ENCODE results near the gene STRBP.
"Not testable (repeated sequence)": the region's sequence is repeated elsewhere in the genome, so short reads cannot be mapped to it uniquely, and the experiment has no call there.

The STRBP gene

GRCh38 chr9:123191260-123191659 lies 77.1 kb downstream of the STRBP start:
- no peak for TF ChIP-seq CTCF (IDR thresholded peaks at IDR 0.05; ENCODE audit: low read depth, low read length, missing control alignments)
- DNase-seq (ENCODE audit: extremely low read depth, low read depth) = no peak
- H3K4me3 ChIP-seq (replicated peaks; ENCODE audit: low read depth, low read length) = no peak overlapping the region

GRCh38 chr9:123187131-123187530 lies 81.3 kb downstream of the STRBP start:
- no peak overlapping the region for H3K4me3 ChIP-seq (replicated peaks; ENCODE audit: low read depth, low read length)
- no peak for TF ChIP-seq CTCF (IDR thresholded peaks at IDR 0.05; ENCODE audit: low read depth, low read length, missing control alignments)

GRCh38 chr9:123186029-123186428 lies 82.4 kb downstream of the STRBP start:
- DNase-seq (ENCODE audit: extremely low read depth, low read depth); H3K4me3 ChIP-seq (replicated peaks; ENCODE audit: low read depth, low read length): not testable (repeated sequence)

More at GRCh38 chr9:123187131-123187530, 81.3 kb downstream of the STRBP start:
- DNase-seq (ENCODE audit: extremely low read depth, low read depth) = no peak

- no peak for TF ChIP-seq CTCF (IDR thresholded peaks at IDR 0.05; ENCODE audit: low read depth, low read length, missing control alignments)
- H3K4me3 ChIP-seq (replicated peaks; ENCODE audit: low read depth, low read length) = no peak overlapping the region
- DNase-seq (ENCODE audit: extremely low read depth, low read depth) = no peak
These were observed 91.4 kb downstream of the STRBP start for GRCh38 chr9:123176949-123177348.

GRCh38 chr9:123175854-123176629 lies 92.3 kb downstream of the STRBP start:
- DNase-seq (ENCODE audit: extremely low read depth, low read depth) = no peak
- TF ChIP-seq CTCF (IDR thresholded peaks at IDR 0.05; ENCODE audit: low read depth, low read length, missing control alignments) = no peak
- H3K4me3 ChIP-seq (replicated peaks; ENCODE audit: low read depth, low read length) = no peak overlapping the region

GRCh38 chr9:123174887-123175518 lies 93.4 kb downstream of the STRBP start:
- no peak for TF ChIP-seq CTCF (IDR thresholded peaks at IDR 0.05; ENCODE audit: low read depth, low read length, missing control alignments)
- no peak for DNase-seq (ENCODE audit: extremely low read depth, low read depth)

GRCh38 chr9:123174079-123174478 lies 94.3 kb downstream of the STRBP start:
- no peak for TF ChIP-seq CTCF (IDR thresholded peaks at IDR 0.05; ENCODE audit: low read depth, low read length, missing control alignments)
- no peak overlapping the region for H3K4me3 ChIP-seq (replicated peaks; ENCODE audit: low read depth, low read length)
- no peak for DNase-seq (ENCODE audit: extremely low read depth, low read depth)

More at GRCh38 chr9:123174887-123175518, 93.4 kb downstream of the STRBP start:
- H3K4me3 ChIP-seq (replicated peaks; ENCODE audit: low read depth, low read length) = no peak overlapping the region
